Prostate gland (tissue), 2 donors: ENCODE data around the gene RNF26.

Experiments used
- POLR2A ChIP-seq: fragments of 450-650 bp; IDR thresholded peaks from one replicate; pipeline ENCODE4 v1.6.1; 2016; ENCODE audit warnings: antibody characterized with exemption, mild to moderate bottlenecking
- POLR2AphosphoS5 ChIP-seq: sonication (generic); formaldehyde crosslinking; IDR thresholded peaks from one replicate; pipeline ENCODE4 v1.6.1; 2017; ENCODE audit warnings: antibody characterized with exemption
- TF ChIP-seq, protein P1 (sequence below), 4 experiments: fragments of 200-600 bp in 2 of 4; fragments of 450-650 bp in 2 of 4; sonication (generic) in 2 of 4; IDR thresholded peaks; 1 replicate in 3 of 4; 2 replicates in 1 of 4; pipeline ENCODE4 v1.5.1; 2016 to 2019; ENCODE audit warnings: antibody characterized with exemption in 4 of 4, mild to moderate bottlenecking in 2 of 4, moderate library complexity in 2 of 4

DNA sequence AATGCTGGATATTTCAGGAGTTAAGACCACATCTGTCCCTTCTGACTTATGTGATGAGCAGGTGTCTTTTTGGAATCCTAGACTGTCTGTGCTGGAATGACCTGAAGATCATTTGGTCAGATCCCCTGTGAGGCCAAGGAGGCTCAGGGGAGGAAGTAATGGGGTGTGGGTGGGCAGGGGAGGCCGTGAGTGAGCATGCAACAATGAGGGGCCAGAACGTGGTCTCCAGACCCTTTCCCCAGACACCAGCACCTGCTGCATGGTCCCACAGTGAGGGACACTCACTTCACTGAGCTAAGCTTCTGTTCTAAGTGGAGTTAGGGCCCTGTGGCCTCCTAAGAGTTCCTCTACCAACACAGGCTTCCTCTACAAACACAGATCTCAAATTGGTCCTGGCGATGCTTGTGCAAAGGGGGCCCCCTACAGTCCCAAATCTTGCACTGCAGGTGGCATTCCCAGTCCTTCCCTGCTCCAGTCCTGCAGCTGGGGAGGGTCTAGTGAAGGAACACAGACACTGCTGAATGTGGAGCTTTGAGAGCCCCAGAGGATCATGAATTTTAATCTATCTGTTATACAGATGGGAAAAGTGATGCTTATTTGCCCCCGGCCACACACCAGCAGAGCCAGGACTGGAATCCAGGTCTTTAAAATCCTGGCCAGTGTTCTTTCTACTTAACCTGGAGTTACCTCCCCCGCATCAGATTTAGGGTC is 39.7 kb downstream of the RNF26 start:
- TF ChIP-seq POLR2A (no peak), POLR2AphosphoS5 (peak; percentile 33)
- TF ChIP-seq, protein P1, sequence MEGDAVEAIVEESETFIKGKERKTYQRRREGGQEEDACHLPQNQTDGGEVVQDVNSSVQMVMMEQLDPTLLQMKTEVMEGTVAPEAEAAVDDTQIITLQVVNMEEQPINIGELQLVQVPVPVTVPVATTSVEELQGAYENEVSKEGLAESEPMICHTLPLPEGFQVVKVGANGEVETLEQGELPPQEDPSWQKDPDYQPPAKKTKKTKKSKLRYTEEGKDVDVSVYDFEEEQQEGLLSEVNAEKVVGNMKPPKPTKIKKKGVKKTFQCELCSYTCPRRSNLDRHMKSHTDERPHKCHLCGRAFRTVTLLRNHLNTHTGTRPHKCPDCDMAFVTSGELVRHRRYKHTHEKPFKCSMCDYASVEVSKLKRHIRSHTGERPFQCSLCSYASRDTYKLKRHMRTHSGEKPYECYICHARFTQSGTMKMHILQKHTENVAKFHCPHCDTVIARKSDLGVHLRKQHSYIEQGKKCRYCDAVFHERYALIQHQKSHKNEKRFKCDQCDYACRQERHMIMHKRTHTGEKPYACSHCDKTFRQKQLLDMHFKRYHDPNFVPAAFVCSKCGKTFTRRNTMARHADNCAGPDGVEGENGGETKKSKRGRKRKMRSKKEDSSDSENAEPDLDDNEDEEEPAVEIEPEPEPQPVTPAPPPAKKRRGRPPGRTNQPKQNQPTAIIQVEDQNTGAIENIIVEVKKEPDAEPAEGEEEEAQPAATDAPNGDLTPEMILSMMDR (IDR thresholded peaks at IDR 0.05) = peak; percentile 59 to 89 (median 74)
